Neural progenitor cell (in vitro differentiated cells): ENCODE results near the gene TSR3. TPM values are rescaled to one million over a fixed set of nuclear protein-coding genes. Genes with fewer than 3 reads are reported as not detected.

Experiments used
- DNase-seq: peaks from one replicate; pipeline ENCODE4 v3.0.0-alpha.2; 2016; ENCODE audit warnings: low spot score
- H2AFZ ChIP-seq: fragments of 200-600 bp; sonication (generic); replicated peaks from 2 replicates; pipeline ENCODE4 v1.6.1; 2016; ENCODE audit warnings: antibody characterized with exemption
- H3F3A ChIP-seq: fragments of 200-600 bp; sonication (generic); 2 replicates; pipeline ENCODE4 v1.6.1; 2016; ENCODE audit warnings: antibody characterized with exemption, low read depth
- H3K27ac ChIP-seq: fragments of 200-600 bp; sonication (generic); 2 replicates; pipeline ENCODE4 v1.5.1; 2016; ENCODE audit warnings: mild to moderate bottlenecking
- H3K27me3 ChIP-seq: fragments of 200-600 bp; sonication (generic); 2 replicates; pipeline ENCODE4 v1.6.1; 2016; ENCODE audit warnings: mild to moderate bottlenecking, moderate library complexity
- H3K36me3 ChIP-seq: fragments of 200-600 bp; sonication (generic); 2 replicates; pipeline ENCODE4 v1.5.1; 2016
- H3K4me1 ChIP-seq: fragments of 200-600 bp; sonication (generic); 2 replicates; pipeline ENCODE4 v1.6.1; 2016; ENCODE audit warnings: mixed run types
- H3K4me2 ChIP-seq: fragments of 200-600 bp; sonication (generic); 2 replicates; pipeline ENCODE4 v1.6.1; 2016
- H3K4me3 ChIP-seq: fragments of 200-600 bp; sonication (generic); 2 replicates; pipeline ENCODE4 v1.5.1; 2016
- H3K79me2 ChIP-seq: fragments of 200-600 bp; sonication (generic); 2 replicates; pipeline ENCODE4 v1.6.1; 2016; ENCODE audit warnings: low read depth
- H3K9ac ChIP-seq: fragments of 200-600 bp; sonication (generic); 2 replicates; pipeline ENCODE4 v1.6.1; 2016
- H3K9me3 ChIP-seq: fragments of 200-600 bp; sonication (generic); 2 replicates; pipeline ENCODE4 v1.5.1; 2016; ENCODE audit warnings: low read depth
- H4K20me1 ChIP-seq: fragments of 200-600 bp; sonication (generic); 2 replicates; pipeline ENCODE4 v1.6.1; 2016; ENCODE audit warnings: low read depth
- H3K27ac Mint-ChIP-seq: 3 replicates; pipeline ENCODE4 v1.8.0; 2021; ENCODE audit warnings: mixed read lengths
- H3K27me3 Mint-ChIP-seq: 2 replicates; pipeline ENCODE4 v1.8.0; 2022; ENCODE audit warnings: low read depth, mild to moderate bottlenecking, inconsistent platforms, moderate library complexity, mixed read lengths; ENCODE audit not compliant: insufficient read depth
- H3K36me3 Mint-ChIP-seq: 3 replicates; pipeline ENCODE4 v1.8.0; 2021; ENCODE audit warnings: mixed read lengths
- H3K4me1 Mint-ChIP-seq: 3 replicates; pipeline ENCODE4 v1.8.0; 2021; ENCODE audit warnings: mixed read lengths
- H3K4me3 Mint-ChIP-seq: 3 replicates; pipeline ENCODE4 v1.8.0; 2021; ENCODE audit warnings: mild to moderate bottlenecking, moderate library complexity, mixed read lengths
- H3K9me3 Mint-ChIP-seq: 3 replicates; pipeline ENCODE4 v1.8.0; 2020; ENCODE audit warnings: mixed read lengths
- EZH2 ChIP-seq: fragments of 200-600 bp; sonication (generic); IDR thresholded peaks from 2 replicates; pipeline ENCODE4 v1.6.1; 2017; ENCODE audit warnings: antibody characterized with exemption, mild to moderate bottlenecking, moderate library complexity
- EZH2phosphoT487 ChIP-seq: fragments of 200-600 bp; sonication (generic); IDR thresholded peaks from 2 replicates; pipeline ENCODE4 v1.6.1; 2017; ENCODE audit warnings: antibody characterized with exemption
- total RNA-seq: library from RNA; depleted of rRNA; stranded (reverse); fragments of >200 nt; gene quantifications from 2 replicates; pipeline ENCODE4 v1.2.3, GENCODE V29; 2015; ENCODE audit warnings: low replicate concordance
- TF ChIP-seq, protein P1 (sequence below): fragments of 200-600 bp; sonication (generic); IDR thresholded peaks from 2 replicates; pipeline ENCODE4 v1.5.1; 2017; ENCODE audit warnings: antibody characterized with exemption, mild to moderate bottlenecking

Gene TSR3
- total RNA-seq, 1 donor from 2014 or later = 22.4 TPM

DNA sequence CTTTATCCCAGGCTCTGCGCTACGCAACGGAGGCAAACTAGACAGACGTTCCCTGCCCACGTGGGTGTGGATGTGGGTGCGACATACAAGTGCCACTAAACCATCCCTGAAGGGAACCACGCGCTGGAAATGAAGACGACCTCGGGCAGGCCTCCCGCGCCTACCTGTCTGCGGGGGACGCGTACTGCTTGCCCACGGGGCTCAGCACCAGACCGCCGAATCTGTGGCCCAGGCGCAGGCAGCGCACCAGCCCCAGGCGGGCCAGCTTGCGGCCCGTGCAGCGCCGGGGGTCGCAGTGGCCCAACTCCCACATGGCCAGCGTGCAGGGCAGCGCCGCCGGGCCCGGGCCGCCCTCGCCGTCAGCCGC is 480 bp downstream of the TSR3 start:
- H3K27me3 Mint-ChIP-seq = peaks cover 19% of the 10 kb centered on the region
- H3F3A ChIP-seq = no peaks in the 10 kb centered on the region
- no peaks in the 10 kb centered on the region for H3K27me3 ChIP-seq
- peak overlapping the region; percentile 99 for H3K4me3 ChIP-seq
- H3K79me2 ChIP-seq = peaks cover 49% of the 10 kb centered on the region
- peaks cover 21% of the 10 kb centered on the region for H3K4me1 Mint-ChIP-seq
- H3K36me3 Mint-ChIP-seq = peaks cover 5% of the 10 kb centered on the region
- H3K9me3 ChIP-seq = no peaks in the 10 kb centered on the region
- peak overlapping the region; percentile 82 for H2AFZ ChIP-seq
- H3K4me3 Mint-ChIP-seq = peak overlapping the region; percentile 87
- no peaks in the 10 kb centered on the region for H3K36me3 ChIP-seq
- H3K4me1 ChIP-seq = no peaks in the 10 kb centered on the region
- peaks cover 11% of the 10 kb centered on the region for H4K20me1 ChIP-seq
- DNase-seq = no peak
- no peak for TF ChIP-seq EZH2
- TF ChIP-seq, protein P1, sequence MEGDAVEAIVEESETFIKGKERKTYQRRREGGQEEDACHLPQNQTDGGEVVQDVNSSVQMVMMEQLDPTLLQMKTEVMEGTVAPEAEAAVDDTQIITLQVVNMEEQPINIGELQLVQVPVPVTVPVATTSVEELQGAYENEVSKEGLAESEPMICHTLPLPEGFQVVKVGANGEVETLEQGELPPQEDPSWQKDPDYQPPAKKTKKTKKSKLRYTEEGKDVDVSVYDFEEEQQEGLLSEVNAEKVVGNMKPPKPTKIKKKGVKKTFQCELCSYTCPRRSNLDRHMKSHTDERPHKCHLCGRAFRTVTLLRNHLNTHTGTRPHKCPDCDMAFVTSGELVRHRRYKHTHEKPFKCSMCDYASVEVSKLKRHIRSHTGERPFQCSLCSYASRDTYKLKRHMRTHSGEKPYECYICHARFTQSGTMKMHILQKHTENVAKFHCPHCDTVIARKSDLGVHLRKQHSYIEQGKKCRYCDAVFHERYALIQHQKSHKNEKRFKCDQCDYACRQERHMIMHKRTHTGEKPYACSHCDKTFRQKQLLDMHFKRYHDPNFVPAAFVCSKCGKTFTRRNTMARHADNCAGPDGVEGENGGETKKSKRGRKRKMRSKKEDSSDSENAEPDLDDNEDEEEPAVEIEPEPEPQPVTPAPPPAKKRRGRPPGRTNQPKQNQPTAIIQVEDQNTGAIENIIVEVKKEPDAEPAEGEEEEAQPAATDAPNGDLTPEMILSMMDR = no peak
- no peak overlapping the region for H3K27ac Mint-ChIP-seq
- H3K4me2 ChIP-seq = peak overlapping the region; percentile 89
- H3K9ac ChIP-seq = peak overlapping the region; percentile 94
- no peak overlapping the region for H3K27ac ChIP-seq
- peaks cover 6% of the 10 kb centered on the region for H3K9me3 Mint-ChIP-seq

DNA sequence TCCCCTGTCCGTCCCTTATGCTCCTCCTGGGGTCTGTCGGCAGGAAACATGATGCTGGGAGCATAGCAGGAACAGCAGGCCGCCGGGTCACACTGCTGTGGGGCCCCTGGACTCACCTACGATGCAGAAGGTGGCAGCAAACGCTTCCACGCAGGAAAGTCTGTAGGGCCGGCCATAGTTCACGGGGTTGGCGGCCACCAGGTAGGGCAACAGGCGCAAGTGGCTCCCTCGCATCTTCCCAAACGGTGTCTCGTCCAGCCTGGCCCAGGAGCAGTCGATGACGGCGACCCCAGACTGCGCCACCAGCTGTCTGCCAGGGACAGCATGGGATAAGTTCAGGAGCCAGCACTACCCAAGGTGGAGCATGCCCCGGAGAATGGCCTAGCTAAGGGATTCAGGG is 987 bp downstream of the TSR3 start:
- no peak overlapping the region for H3K27ac ChIP-seq
- H3K4me3 ChIP-seq = peak overlapping the region; percentile 99
- H3F3A ChIP-seq = no peaks in the 10 kb centered on the region
- H3K4me1 ChIP-seq = no peaks in the 10 kb centered on the region
- H3K4me3 Mint-ChIP-seq = peak overlapping the region; percentile 87
- H3K36me3 Mint-ChIP-seq = peaks cover 5% of the 10 kb centered on the region
- peaks cover 21% of the 10 kb centered on the region for H3K4me1 Mint-ChIP-seq
- H3K9me3 Mint-ChIP-seq = peaks cover 6% of the 10 kb centered on the region
- no peaks in the 10 kb centered on the region for H3K9me3 ChIP-seq
- TF ChIP-seq EZH2phosphoT487 = no peak
- no peak for TF ChIP-seq EZH2
- TF ChIP-seq, protein P1 = no peak
- H3K9ac ChIP-seq = peak overlapping the region; percentile 94
- H3K36me3 ChIP-seq = no peaks in the 10 kb centered on the region
- no peaks in the 10 kb centered on the region for H3K27me3 ChIP-seq
- no peak for DNase-seq
- peak overlapping the region; percentile 89 for H3K4me2 ChIP-seq
- peaks cover 19% of the 10 kb centered on the region for H3K27me3 Mint-ChIP-seq
- no peak overlapping the region for H3K27ac Mint-ChIP-seq
- H3K79me2 ChIP-seq = peaks cover 43% of the 10 kb centered on the region
- peaks cover 8% of the 10 kb centered on the region for H4K20me1 ChIP-seq
- no peak overlapping the region for H2AFZ ChIP-seq

DNA sequence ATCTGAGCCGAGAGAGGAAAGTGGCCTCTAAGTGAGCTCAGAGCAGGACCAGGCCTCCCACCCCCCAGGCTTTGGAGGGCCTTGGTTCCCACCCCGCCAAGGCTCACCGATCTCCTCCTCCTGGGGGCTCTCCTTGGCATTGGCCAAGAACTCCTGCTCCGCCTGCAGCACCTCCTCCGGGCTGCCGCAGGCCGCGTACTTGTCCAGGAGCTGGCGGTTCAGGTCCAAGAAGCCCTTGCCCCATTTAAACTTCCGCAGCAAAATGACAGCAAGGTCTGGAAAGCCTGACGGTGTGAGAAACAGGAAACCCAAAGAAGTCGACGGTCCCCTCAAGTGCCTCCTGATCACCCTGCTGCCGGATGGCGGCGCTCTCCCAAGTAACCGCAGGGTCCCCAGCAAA is 1.7 kb downstream of the TSR3 start:
- Histone ChIP-seq H3K27ac (no peak overlapping the region), H3K9me3 (no peaks in the 10 kb centered on the region), H3K4me3 (no peak overlapping the region), H3K4me2 (no peak overlapping the region), H3F3A (no peaks in the 10 kb centered on the region), H4K20me1 (peaks cover 6% of the 10 kb centered on the region), H2AFZ (no peak overlapping the region), H3K79me2 (peaks cover 41% of the 10 kb centered on the region), H3K9ac (no peak overlapping the region), H3K27me3 (peaks cover 3% of the 10 kb centered on the region), H3K4me1 (no peaks in the 10 kb centered on the region), H3K36me3 (no peaks in the 10 kb centered on the region)
- H3K27me3 Mint-ChIP-seq = peaks cover 16% of the 10 kb centered on the region
- TF ChIP-seq, protein P1 = no peak
- TF ChIP-seq EZH2phosphoT487 (no peak), EZH2 (no peak)
- no peak overlapping the region for H3K27ac Mint-ChIP-seq
- peaks cover 21% of the 10 kb centered on the region for H3K4me1 Mint-ChIP-seq
- peaks cover 5% of the 10 kb centered on the region for H3K36me3 Mint-ChIP-seq
- H3K4me3 Mint-ChIP-seq = peak overlapping the region; percentile 87
- DNase-seq = no peak
- H3K9me3 Mint-ChIP-seq = peaks cover 6% of the 10 kb centered on the region
